Vagina (tissue), 2 donors: ENCODE data around the gene TRAPPC5.

ENCODE experiments used
- POLR2A ChIP-seq, 2 donors: fragments of 450-650 bp; IDR thresholded peaks; one replicate each; pipeline ENCODE4 v1.6.1; 2017; ENCODE audit warnings: antibody characterized with exemption in 2 of 2, mild to moderate bottlenecking in 2 of 2, moderate library complexity in 2 of 2
- POLR2AphosphoS5 ChIP-seq, 2 donors: sonication (generic); formaldehyde crosslinking; IDR thresholded peaks; one replicate each; pipeline ENCODE4 v1.9.0; 2017; ENCODE audit warnings: antibody characterized with exemption in 2 of 2, mild to moderate bottlenecking in 2 of 2, low read depth in 1 of 2; ENCODE audit not compliant: insufficient read depth in 1 of 2
- TF ChIP-seq, protein P1 (sequence below), 3 experiments: fragments of 450-650 bp in 2 of 3; fragments of 200-600 bp in 1 of 3; sonication (generic) in 1 of 3; IDR thresholded peaks; one replicate each; pipeline ENCODE4 v1.5.1; 2017 to 2019; ENCODE audit warnings: antibody characterized with exemption in 3 of 3, mild to moderate bottlenecking in 2 of 3, moderate library complexity in 2 of 3

DNA sequence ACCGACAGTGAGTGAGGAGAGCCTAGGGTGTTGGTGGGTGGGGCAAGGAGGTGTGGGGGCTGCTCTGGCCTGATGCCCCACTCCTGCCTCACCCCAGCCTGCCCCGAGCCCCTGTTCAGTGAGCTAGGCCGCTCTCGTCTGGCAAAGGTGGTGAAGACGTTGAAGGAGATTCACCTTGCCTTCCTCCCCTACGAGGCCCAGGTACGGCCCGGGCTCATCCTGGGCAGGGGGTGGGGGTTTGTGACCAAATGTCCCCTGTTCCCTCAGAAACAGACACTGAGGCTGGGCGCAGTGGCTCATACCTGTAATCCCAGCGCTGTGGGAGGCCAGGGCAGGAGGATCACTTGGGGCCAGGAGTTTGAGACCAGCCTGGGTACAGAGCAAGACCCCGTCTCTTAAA lies 39.8 kb upstream of the TRAPPC5 start:
- TF ChIP-seq, protein P1, sequence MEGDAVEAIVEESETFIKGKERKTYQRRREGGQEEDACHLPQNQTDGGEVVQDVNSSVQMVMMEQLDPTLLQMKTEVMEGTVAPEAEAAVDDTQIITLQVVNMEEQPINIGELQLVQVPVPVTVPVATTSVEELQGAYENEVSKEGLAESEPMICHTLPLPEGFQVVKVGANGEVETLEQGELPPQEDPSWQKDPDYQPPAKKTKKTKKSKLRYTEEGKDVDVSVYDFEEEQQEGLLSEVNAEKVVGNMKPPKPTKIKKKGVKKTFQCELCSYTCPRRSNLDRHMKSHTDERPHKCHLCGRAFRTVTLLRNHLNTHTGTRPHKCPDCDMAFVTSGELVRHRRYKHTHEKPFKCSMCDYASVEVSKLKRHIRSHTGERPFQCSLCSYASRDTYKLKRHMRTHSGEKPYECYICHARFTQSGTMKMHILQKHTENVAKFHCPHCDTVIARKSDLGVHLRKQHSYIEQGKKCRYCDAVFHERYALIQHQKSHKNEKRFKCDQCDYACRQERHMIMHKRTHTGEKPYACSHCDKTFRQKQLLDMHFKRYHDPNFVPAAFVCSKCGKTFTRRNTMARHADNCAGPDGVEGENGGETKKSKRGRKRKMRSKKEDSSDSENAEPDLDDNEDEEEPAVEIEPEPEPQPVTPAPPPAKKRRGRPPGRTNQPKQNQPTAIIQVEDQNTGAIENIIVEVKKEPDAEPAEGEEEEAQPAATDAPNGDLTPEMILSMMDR (IDR thresholded peaks at IDR 0.05), result no peak
- TF ChIP-seq POLR2AphosphoS5 (IDR thresholded peaks at IDR 0.05; ENCODE audit: insufficient read depth in 1 of 2, low read depth in 1 of 2), result no peak
- TF ChIP-seq POLR2A (IDR thresholded peaks at IDR 0.05), result no peak
